Measurements from ENCODE around the gene CLCC1.
A peak's percentile ranks its signal among the peaks of the same experiment; 100 is the strongest.
"Not testable (repeated sequence)": the region's sequence is repeated elsewhere in the genome, so short reads cannot be mapped to it uniquely, and the experiment has no call there.

Gene CLCC1, protein sequence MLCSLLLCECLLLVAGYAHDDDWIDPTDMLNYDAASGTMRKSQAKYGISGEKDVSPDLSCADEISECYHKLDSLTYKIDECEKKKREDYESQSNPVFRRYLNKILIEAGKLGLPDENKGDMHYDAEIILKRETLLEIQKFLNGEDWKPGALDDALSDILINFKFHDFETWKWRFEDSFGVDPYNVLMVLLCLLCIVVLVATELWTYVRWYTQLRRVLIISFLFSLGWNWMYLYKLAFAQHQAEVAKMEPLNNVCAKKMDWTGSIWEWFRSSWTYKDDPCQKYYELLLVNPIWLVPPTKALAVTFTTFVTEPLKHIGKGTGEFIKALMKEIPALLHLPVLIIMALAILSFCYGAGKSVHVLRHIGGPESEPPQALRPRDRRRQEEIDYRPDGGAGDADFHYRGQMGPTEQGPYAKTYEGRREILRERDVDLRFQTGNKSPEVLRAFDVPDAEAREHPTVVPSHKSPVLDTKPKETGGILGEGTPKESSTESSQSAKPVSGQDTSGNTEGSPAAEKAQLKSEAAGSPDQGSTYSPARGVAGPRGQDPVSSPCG

GRCh38 chr1:108963052-108963686 is at the start of gene CLCC1:
TSS of gene CLCC1 (minus strand) at chr1:108963484. CDS start at chr1:108950437, 13,047 bp downstream.
- Histone ChIP-seq H3K9ac (no peak within 1 kb of the TSS), H3K27ac (peak within 1 kb of the TSS; percentile 73), H3K36me3 (ENCODE audit: control insufficient read depth, insufficient read depth, low read length) (no peaks in the 10 kb centered on the region), H2AFZ (peak within 1 kb of the TSS; percentile 66), H3K9me3 (ENCODE audit: control insufficient read depth, low read length) (no peaks in the 10 kb centered on the region), H3K4me2 (ENCODE audit: low read length) (peak within 1 kb of the TSS; percentile 89), H3K27me3 (ENCODE audit: control insufficient read depth, insufficient read depth, low read length) (no peaks in the 10 kb centered on the region), H3K4me1 (no peaks in the 10 kb centered on the region), H3K4me3 (ENCODE audit: low read depth, low read length) (peak within 1 kb of the TSS; percentile 90), H3K79me2 (peaks cover 2% of the 10 kb centered on the region)
- TF ChIP-seq CTCF (IDR thresholded peaks at IDR 0.05), result no peak

- H3K4me3 ChIP-seq (ENCODE audit: low read depth, low read length), result no peak overlapping the region
- H3K4me2 ChIP-seq (ENCODE audit: low read length), result no peak overlapping the region
- no peak overlapping the region for H2AFZ ChIP-seq
- H3K79me2 ChIP-seq, result no peaks in the 10 kb centered on the region
- H3K27me3 ChIP-seq (ENCODE audit: control insufficient read depth, insufficient read depth, low read length), result no peaks in the 10 kb centered on the region
- H3K9ac ChIP-seq, result no peak overlapping the region
- H3K4me1 ChIP-seq, result no peaks in the 10 kb centered on the region
- H3K27ac ChIP-seq, result no peak overlapping the region
- H3K36me3 ChIP-seq (ENCODE audit: control insufficient read depth, insufficient read depth, low read length), result no peaks in the 10 kb centered on the region
- no peaks in the 10 kb centered on the region for H3K9me3 ChIP-seq (ENCODE audit: control insufficient read depth, low read length)
- TF ChIP-seq CTCF (IDR thresholded peaks at IDR 0.05), result no peak
Observed at GRCh38 chr1:109011335-109011734, 48.1 kb upstream of the CLCC1 start.

- H3K27me3 ChIP-seq (ENCODE audit: control insufficient read depth, insufficient read depth, low read length); H2AFZ ChIP-seq; H3K9me3 ChIP-seq (ENCODE audit: control insufficient read depth, low read length); H3K4me3 ChIP-seq (ENCODE audit: low read depth, low read length); H3K36me3 ChIP-seq (ENCODE audit: control insufficient read depth, insufficient read depth, low read length); H3K4me2 ChIP-seq (ENCODE audit: low read length); H3K4me1 ChIP-seq; H3K9ac ChIP-seq; H3K27ac ChIP-seq; H3K79me2 ChIP-seq: not testable (repeated sequence)
Observed at GRCh38 chr1:108996622-108997021, 33.3 kb upstream of the CLCC1 start.

DNA sequence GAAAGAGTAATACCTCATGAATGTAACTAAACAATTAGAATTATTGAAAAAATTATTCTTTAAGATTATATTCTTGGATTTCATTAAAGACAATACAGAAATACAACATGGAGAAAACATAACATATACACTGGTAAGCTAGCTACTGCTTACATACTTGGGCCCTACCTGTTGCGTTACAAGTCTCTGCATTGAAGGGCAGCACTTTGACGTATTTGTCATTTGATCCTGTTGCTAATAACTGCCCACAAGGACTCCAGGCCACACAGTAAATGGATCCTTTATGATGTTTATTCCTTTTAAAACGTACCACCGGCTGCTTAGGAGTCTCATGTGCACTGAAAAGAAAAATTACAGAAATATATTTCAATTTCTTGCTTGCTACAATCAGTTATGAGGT is 19.8 kb upstream of the CLCC1 start:
- TF ChIP-seq CTCF (IDR thresholded peaks at IDR 0.05), result no peak
- H3K27ac ChIP-seq, result no peak overlapping the region
- H3K4me2 ChIP-seq (ENCODE audit: low read length), result no peak overlapping the region
- H3K36me3 ChIP-seq (ENCODE audit: control insufficient read depth, insufficient read depth, low read length), result no peaks in the 10 kb centered on the region
- no peak overlapping the region for H3K9ac ChIP-seq
- H3K4me3 ChIP-seq (ENCODE audit: low read depth, low read length), result no peak overlapping the region
- no peaks in the 10 kb centered on the region for H3K9me3 ChIP-seq (ENCODE audit: control insufficient read depth, low read length)
- no peaks in the 10 kb centered on the region for H3K79me2 ChIP-seq
- no peaks in the 10 kb centered on the region for H3K27me3 ChIP-seq (ENCODE audit: control insufficient read depth, insufficient read depth, low read length)
- H2AFZ ChIP-seq, result no peak overlapping the region
- H3K4me1 ChIP-seq, result no peaks in the 10 kb centered on the region

DNA sequence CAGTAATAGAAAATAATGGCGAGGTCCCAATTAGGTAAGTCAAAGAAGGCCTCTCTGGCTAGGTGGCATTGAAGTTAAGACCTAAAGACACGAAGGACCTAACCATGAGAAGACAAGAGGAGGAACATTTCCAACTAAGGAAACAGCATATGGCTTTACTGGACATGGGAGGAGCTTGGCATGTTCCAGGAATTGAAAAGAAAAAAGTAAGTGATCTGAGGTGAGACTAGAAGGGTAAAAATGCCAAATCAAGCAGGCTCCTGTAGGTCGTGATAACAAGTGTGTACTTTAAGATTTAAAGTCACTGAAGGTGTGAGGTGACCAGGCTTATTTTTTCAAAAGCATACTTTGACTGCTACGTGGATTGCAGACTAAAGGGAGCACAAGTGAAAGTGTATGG is 13.4 kb upstream of the CLCC1 start:
- no peaks in the 10 kb centered on the region for H3K36me3 ChIP-seq (ENCODE audit: control insufficient read depth, insufficient read depth, low read length)
- no peaks in the 10 kb centered on the region for H3K27me3 ChIP-seq (ENCODE audit: control insufficient read depth, insufficient read depth, low read length)

More for the DNA sequence above, 13.4 kb upstream of the CLCC1 start:
- no peaks in the 10 kb centered on the region for H3K9me3 ChIP-seq (ENCODE audit: control insufficient read depth, low read length)
- no peak overlapping the region for H3K27ac ChIP-seq
- no peaks in the 10 kb centered on the region for H3K79me2 ChIP-seq
- no peaks in the 10 kb centered on the region for H3K4me1 ChIP-seq
- H3K9ac ChIP-seq, result no peak overlapping the region
- H2AFZ ChIP-seq, result no peak overlapping the region
- no peak for TF ChIP-seq CTCF (IDR thresholded peaks at IDR 0.05)
- H3K4me3 ChIP-seq (ENCODE audit: low read depth, low read length), result no peak overlapping the region
- H3K4me2 ChIP-seq (ENCODE audit: low read length), result no peak overlapping the region

Data from parathyroid adenoma (tissue), 2 donors.